NCI-H2227 (cell line): ENCODE results near the gene NHEJ1.

ENCODE experiments used
- DNase-seq: peaks from one replicate; lab custom pipeline; 2025; ENCODE audit not compliant: unreplicated experiment; lab: John Stamatoyannopoulos, UW

Gene NHEJ1

GRCh38 chr2:219090436-219091299 lies 69.9 kb downstream of the NHEJ1 start:
- DNase-seq, result no peak

GRCh38 chr2:219089330-219089729 lies 71.3 kb downstream of the NHEJ1 start:
- DNase-seq, result no peak

- no peak for DNase-seq
Observed at GRCh38 chr2:219087848-219088247, 72.8 kb downstream of the NHEJ1 start.

GRCh38 chr2:219087361-219087760 lies 73.3 kb downstream of the NHEJ1 start:
- DNase-seq, result no peak

DNA sequence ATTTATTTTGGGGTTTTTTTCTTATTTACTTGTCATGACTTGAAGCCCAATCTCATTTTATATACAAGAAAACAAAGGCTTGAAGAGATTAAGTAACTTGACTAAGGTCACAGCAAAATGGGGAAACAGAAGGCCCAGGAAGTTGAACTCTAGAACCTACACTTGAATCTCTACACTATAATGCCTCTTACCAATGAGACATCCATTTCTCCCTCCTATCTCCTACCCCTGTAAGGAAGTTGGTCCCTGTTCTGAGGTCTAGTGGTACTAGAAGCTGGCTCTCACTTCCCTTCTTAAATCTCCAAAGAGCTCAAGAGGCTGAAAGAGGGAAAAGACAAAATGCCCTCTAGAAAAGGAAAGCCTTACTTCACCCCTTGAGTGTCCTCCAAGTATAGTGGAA lies 74.4 kb downstream of the NHEJ1 start:
- DNase-seq, result no peak

GRCh38 chr2:219084791-219085190 lies 75.8 kb downstream of the NHEJ1 start:
- DNase-seq, result no peak

GRCh38 chr2:219082332-219082958 lies 78.2 kb downstream of the NHEJ1 start:
- no peak for DNase-seq

GRCh38 chr2:219081701-219082331 lies 78.8 kb downstream of the NHEJ1 start:
- no peak for DNase-seq

DNA sequence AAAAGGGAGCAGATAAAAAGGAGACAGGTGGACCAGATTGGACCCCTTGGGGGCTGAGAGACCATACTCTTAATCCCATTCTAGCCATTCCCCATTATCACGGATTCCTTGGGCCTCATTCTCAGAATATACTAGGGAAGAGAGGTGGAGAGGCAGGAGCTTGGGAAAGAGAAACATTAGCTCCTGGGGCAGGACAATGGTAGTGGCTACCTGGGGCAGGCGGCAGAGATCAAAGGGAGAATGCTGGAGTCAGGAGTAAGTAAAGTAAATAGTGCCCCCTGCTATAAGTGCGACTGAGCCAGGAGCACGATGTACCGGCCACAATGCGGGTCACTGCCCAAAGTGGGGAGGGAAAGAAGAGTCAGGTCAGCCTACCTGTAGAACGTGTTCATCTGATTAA lies 79.5 kb downstream of the NHEJ1 start:
- no peak for DNase-seq

DNA sequence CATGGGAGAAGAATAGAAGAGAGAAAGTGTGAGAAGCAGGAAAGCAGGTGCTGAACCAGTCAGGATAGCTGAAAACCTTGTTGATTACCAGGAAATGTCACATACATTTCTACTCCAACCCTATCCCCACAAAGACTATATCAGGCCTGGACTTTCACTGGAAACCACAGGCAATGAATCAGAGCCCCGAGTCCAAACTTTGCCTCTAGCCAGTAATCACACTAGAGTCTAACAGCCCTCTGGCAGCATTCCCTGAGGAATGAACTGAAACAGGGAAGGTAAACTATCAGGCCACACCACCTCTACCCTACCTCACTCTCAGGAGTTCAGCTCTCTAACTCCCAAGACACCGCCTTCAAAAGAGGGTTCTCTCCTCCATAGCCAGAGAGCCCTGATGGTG lies 81.2 kb downstream of the NHEJ1 start:
- no peak for DNase-seq

GRCh38 chr2:219078951-219079350 lies 81.7 kb downstream of the NHEJ1 start:
- no peak for DNase-seq

DNA sequence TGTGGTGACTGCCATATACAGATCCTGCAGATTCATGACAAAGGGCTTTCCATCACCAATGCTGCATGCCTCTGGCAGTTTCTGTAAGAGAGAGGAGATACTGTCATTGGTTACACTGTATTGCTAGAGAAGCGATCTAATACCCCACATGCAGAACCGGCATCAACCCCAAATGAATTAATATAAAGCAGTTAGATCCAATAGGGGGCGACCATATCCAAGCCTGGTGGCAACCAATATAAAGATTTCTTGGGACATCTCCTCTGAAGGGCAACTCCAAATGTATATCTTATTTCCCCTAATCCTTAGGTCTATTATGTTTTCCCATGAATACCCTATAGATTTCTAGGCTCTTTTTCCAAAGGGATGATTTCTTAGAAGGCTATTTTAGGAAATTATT lies 82.5 kb downstream of the NHEJ1 start:
- DNase-seq, result no peak

DNA sequence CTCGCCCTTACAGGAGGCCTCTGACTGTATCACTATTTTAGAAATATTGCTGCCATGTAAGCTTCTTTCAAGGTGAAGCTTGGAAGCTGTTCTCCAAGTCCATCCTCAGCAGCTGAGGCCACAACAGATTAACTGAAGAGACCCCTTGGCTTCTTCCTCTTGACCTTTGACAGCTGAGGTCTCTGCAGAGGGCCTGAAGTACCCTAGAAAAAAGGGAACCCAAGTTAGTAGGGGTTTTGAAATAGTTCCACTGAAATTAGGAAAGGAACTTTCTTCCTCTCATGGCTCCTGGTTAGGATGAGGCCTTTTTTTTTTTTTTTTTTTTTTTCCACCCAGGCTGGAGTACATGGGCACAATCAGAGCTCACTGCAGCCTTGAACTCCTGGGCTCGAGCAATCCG lies 84.4 kb downstream of the NHEJ1 start:
- DNase-seq, result no peak

GRCh38 chr2:219073413-219074129 lies 87.0 kb downstream of the NHEJ1 start:
- peak; percentile 71 for DNase-seq

GRCh38 chr2:219072741-219073250 lies 87.8 kb downstream of the NHEJ1 start:
- no peak for DNase-seq

GRCh38 chr2:219071131-219071816 lies 89.3 kb downstream of the NHEJ1 start:
- DNase-seq, result no peak

DNA sequence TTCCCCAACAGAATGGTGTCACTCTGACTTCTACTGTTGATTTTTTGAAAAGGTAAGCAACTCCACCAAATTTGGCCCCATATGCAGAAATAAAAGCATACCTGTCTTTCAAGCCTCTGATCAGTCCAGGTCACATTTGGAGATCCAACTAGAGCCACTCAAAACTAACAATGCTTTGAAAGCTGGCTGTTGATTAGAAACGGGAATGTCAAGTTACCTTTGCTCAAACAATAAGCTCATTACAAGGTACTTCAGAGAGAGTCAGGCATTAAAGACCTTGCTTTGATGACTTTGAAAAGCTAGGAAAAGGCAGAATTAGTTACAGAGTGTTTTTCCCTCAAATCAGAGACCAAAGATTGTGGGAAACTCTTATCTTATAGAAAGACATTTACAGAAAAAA lies 95.1 kb downstream of the NHEJ1 start:
- no peak for DNase-seq

DNA sequence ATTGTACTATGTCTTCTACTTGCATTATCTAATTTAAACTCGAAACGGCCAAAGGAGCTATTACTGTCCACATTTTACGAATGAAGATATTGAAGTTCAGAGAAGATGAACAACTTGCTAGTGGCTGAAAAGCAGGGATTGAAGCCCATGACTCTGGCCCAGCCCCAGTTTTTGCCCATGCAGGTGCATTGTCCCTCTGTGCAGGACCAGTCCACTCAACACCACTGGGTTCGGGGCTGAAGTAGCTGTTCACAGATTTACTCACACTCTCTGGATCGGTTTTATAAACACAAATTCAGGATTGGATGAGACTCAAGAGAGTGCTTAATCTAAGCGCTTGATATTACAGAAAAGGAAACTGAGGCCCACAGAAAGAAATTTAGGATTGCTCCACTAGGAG lies 98.5 kb downstream of the NHEJ1 start:
- no peak for DNase-seq

GRCh38 chr2:219060821-219061791 lies 99.5 kb downstream of the NHEJ1 start, which contains the start of gene IHH:
Gene IHH, minus strand, starts transcription at chr2:219060921. Its CDS starts 454 bp downstream, at chr2:219060467.
- DNase-seq, result no peak
